ENCODE measurements around the gene NAALADL2. TPM values are rescaled to one million over a fixed set of nuclear protein-coding genes. Genes with fewer than 3 reads are reported as not detected.

Gene NAALADL2
- total RNA-seq, 1 donor from 2014 or later = 10.4 TPM

- no peak for TF ChIP-seq CTCF (IDR thresholded peaks at IDR 0.05; ENCODE audit: unreplicated experiment)
- H3K4me1 Mint-ChIP-seq (ENCODE audit: low read depth) = peaks cover 9% of the 10 kb centered on the region
- no peak overlapping the region for H3K4me3 Mint-ChIP-seq (ENCODE audit: low read depth)
- H3K27ac Mint-ChIP-seq = no peak overlapping the region
- H3K36me3 Mint-ChIP-seq (ENCODE audit: insufficient read depth) = no peaks in the 10 kb centered on the region
- no peaks in the 10 kb centered on the region for H3K9me3 Mint-ChIP-seq (ENCODE audit: low read depth)
- no peak for DNase-seq (ENCODE audit: low spot score, unreplicated experiment)
- no peaks in the 10 kb centered on the region for H3K27me3 Mint-ChIP-seq
Observed at GRCh38 chr3:175312791-175313190, 453.7 kb downstream of the NAALADL2 start.

- Mint-ChIP-seq H3K4me3 (ENCODE audit: low read depth) (no peak overlapping the region), H3K9me3 (ENCODE audit: low read depth) (no peaks in the 10 kb centered on the region), H3K27me3 (no peaks in the 10 kb centered on the region), H3K4me1 (ENCODE audit: low read depth) (no peaks in the 10 kb centered on the region), H3K36me3 (ENCODE audit: insufficient read depth) (no peaks in the 10 kb centered on the region), H3K27ac (no peak overlapping the region)
- TF ChIP-seq CTCF (IDR thresholded peaks at IDR 0.05; ENCODE audit: unreplicated experiment) = no peak
- DNase-seq (ENCODE audit: low spot score, unreplicated experiment) = no peak
Observed at GRCh38 chr3:175316799-175317198, 457.7 kb downstream of the NAALADL2 start.

DNA sequence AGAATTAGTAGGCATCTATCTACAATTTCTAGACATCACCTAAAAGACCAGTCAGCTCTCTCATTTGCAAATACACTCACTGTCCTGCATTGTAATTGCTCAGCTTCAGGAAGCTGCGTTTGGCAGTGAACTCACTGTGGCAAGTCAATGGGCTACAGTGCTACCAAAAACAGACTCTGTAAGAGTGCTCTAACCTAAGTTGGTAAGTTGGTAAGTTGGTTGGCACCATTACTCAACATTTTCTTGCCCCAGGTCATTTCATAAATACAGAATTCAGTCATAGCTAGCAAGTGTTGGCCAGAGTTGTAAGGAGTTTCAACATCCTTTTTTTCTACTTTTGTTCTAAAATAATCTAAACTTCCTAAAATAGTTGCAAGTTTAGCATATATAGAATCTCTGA, 466.3 kb downstream of the NAALADL2 start:
- Mint-ChIP-seq H3K36me3 (ENCODE audit: insufficient read depth) (no peaks in the 10 kb centered on the region), H3K27me3 (no peaks in the 10 kb centered on the region), H3K27ac (no peak overlapping the region), H3K9me3 (ENCODE audit: low read depth) (peaks cover 6% of the 10 kb centered on the region), H3K4me1 (ENCODE audit: low read depth) (no peaks in the 10 kb centered on the region), H3K4me3 (ENCODE audit: low read depth) (no peak overlapping the region)
- no peak for TF ChIP-seq CTCF (IDR thresholded peaks at IDR 0.05; ENCODE audit: unreplicated experiment)
- DNase-seq (ENCODE audit: low spot score, unreplicated experiment) = no peak

DNA sequence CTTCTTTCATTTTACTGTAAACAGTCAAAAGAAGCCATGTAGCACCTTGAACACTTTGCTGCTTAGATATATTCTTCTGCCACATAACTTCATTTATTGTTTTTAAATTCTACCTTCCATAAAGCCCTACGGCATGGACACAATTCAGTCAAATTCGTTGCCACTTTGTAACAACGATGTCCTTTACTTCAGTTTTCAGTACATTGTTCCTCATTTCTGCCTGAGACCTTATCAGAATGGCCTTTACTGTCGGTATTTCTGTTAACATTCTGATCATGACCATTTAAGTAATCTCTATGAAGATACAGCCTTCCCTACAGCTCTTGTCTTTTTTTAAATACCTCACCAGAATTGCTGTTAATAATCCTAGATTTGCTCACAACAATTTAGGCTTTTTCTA, 466.9 kb downstream of the NAALADL2 start:
- peaks cover 12% of the 10 kb centered on the region for H3K9me3 Mint-ChIP-seq (ENCODE audit: low read depth)
- no peak overlapping the region for H3K4me3 Mint-ChIP-seq (ENCODE audit: low read depth)
- no peak for TF ChIP-seq CTCF (IDR thresholded peaks at IDR 0.05; ENCODE audit: unreplicated experiment)
- no peaks in the 10 kb centered on the region for H3K27me3 Mint-ChIP-seq
- H3K27ac Mint-ChIP-seq = no peak overlapping the region
- H3K4me1 Mint-ChIP-seq (ENCODE audit: low read depth) = no peaks in the 10 kb centered on the region
- no peaks in the 10 kb centered on the region for H3K36me3 Mint-ChIP-seq (ENCODE audit: insufficient read depth)
- no peak for DNase-seq (ENCODE audit: low spot score, unreplicated experiment)

DNA sequence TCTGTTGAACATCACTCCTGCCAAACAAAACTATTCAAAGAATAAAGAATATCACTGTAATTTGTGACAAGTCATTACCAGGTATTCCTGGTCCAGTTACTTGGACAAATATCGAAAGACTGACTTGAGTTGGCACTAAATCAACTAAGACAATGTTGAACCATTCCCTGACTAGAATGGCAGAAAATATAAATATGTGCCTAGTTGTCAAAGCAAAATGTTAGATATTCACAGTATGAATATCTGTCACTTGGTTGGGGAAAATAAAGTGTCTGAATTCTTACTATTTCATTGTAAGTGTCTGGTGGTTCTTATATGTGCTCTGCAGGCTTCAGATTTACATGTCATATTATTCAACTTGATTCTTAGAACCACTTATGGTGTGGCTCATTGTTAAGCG, 470.2 kb downstream of the NAALADL2 start:
- Mint-ChIP-seq H3K27me3 (no peaks in the 10 kb centered on the region), H3K27ac (no peak overlapping the region), H3K36me3 (ENCODE audit: insufficient read depth) (no peaks in the 10 kb centered on the region), H3K9me3 (ENCODE audit: low read depth) (peaks cover 22% of the 10 kb centered on the region), H3K4me3 (ENCODE audit: low read depth) (no peak overlapping the region), H3K4me1 (ENCODE audit: low read depth) (no peaks in the 10 kb centered on the region)
- TF ChIP-seq CTCF (IDR thresholded peaks at IDR 0.05; ENCODE audit: unreplicated experiment) = no peak
- DNase-seq (ENCODE audit: low spot score, unreplicated experiment) = no peak
